CD4-positive, alpha-beta memory T cell (primary cell): Measurements from ENCODE around the gene CAMK4. TPM values are rescaled to one million over a fixed set of nuclear protein-coding genes. Genes with fewer than 3 reads are reported as not detected.
"Not testable (repeated sequence)": the region's sequence is repeated elsewhere in the genome, so short reads cannot be mapped to it uniquely, and the experiment has no call there.

ENCODE experiments used
- CTCF ChIA-PET: fragments of 350-600 bp; sonication (Branson Sonifier 250); formaldehyde crosslinking; loops from one replicate; lab custom pipeline; 2021; ENCODE audit warnings: inconsistent platforms; ENCODE audit not compliant: partially characterized antibody; lab: Charles Lee
- POLR2A ChIA-PET: fragments of 350-600 bp; sonication (Branson Sonifier 250); formaldehyde crosslinking; loops from one replicate; lab custom pipeline; 2021; ENCODE audit not compliant: partially characterized antibody; lab: Charles Lee
- DNase-seq, 5 donors: peaks; one replicate each; pipeline versions ENCODE4 v3.0.0 to v3.0.0-alpha.2; 2020 to 2022; ENCODE audit warnings: mixed read lengths in 1 of 5
- H3K27ac ChIP-seq: one replicate; pipeline ENCODE4 v1.7.0; 2013; ENCODE audit warnings: low read depth, low read length
- H3K27me3 ChIP-seq: 2 replicates; pipeline ENCODE4 v1.7.0; 2013; ENCODE audit warnings: mild to moderate bottlenecking, low read length, moderate library complexity; ENCODE audit not compliant: insufficient read depth
- H3K36me3 ChIP-seq: 2 replicates; pipeline ENCODE4 v1.7.0; 2013; ENCODE audit warnings: mild to moderate bottlenecking, low read length, moderate library complexity; ENCODE audit not compliant: insufficient read depth
- H3K4me1 ChIP-seq: 2 replicates; pipeline ENCODE4 v1.7.0; 2013; ENCODE audit warnings: mild to moderate bottlenecking, low read length, moderate library complexity; ENCODE audit not compliant: insufficient read depth
- H3K4me3 ChIP-seq, 2 donors: one replicate each; pipeline ENCODE4 v1.7.0; 2013; ENCODE audit warnings: low read length in 2 of 2, mild to moderate bottlenecking in 1 of 2
- H3K9me3 ChIP-seq, 2 donors: one replicate each; pipeline ENCODE4 v1.7.0; 2013; ENCODE audit warnings: low read length in 2 of 2, control low read depth in 1 of 2; ENCODE audit not compliant: control insufficient read depth in 1 of 2
- H3K27ac Mint-ChIP-seq, 7 donors: one replicate each; pipeline ENCODE4 v1.8.0; 2020 to 2021; ENCODE audit warnings: mixed read lengths in 7 of 7, mild to moderate bottlenecking in 6 of 7, inconsistent platforms in 3 of 7, moderate library complexity in 3 of 7
- H3K27me3 Mint-ChIP-seq, 2 donors: one replicate each; pipeline ENCODE4 v1.8.0; 2020 to 2021; ENCODE audit warnings: mixed read lengths in 2 of 2
- H3K36me3 Mint-ChIP-seq, 2 donors: one replicate each; pipeline ENCODE4 v1.8.0; 2020 to 2021; ENCODE audit warnings: mixed read lengths in 2 of 2, inconsistent platforms in 1 of 2, mild to moderate bottlenecking in 1 of 2
- H3K4me1 Mint-ChIP-seq, 4 donors: one replicate each; pipeline ENCODE4 v1.8.0; 2020 to 2021; ENCODE audit warnings: mixed read lengths in 4 of 4, mild to moderate bottlenecking in 1 of 4
- H3K4me3 Mint-ChIP-seq, 8 donors: one replicate each; pipeline ENCODE4 v1.8.0; 2020 to 2021; ENCODE audit warnings: mixed read lengths in 8 of 8, mild to moderate bottlenecking in 7 of 8, moderate library complexity in 6 of 8, inconsistent platforms in 3 of 8
- H3K9me3 Mint-ChIP-seq, 8 donors: one replicate each; pipeline ENCODE4 v1.8.0; 2020 to 2021; ENCODE audit warnings: mixed read lengths in 8 of 8, mild to moderate bottlenecking in 5 of 8, inconsistent platforms in 3 of 8, moderate library complexity in 1 of 8
- intact Hi-C: fragments of 100-400 bp; cut with micrococcal nuclease; formaldehyde crosslinking; loops from one replicate; pipeline ENCODE4 v1.15.1; 2023
- polyA plus RNA-seq, 2 donors: library from polyadenylated mRNA; unstranded; fragments of 300-500 nt; fragmentation: Illumina TruSeq; gene quantifications; one replicate each; pipeline ENCODE4 v1.2.3, GENCODE V29; 2021
- total RNA-seq, 2 experiments: library from RNA; stranded (reverse); gene quantifications; one replicate each; pipeline ENCODE4 v1.2.3, GENCODE V29; 2021

Gene CAMK4
- total and polyA plus RNA-seq, 4 experiments from 2014 or later: 84.3 to 257 (median 165) TPM

DNA sequence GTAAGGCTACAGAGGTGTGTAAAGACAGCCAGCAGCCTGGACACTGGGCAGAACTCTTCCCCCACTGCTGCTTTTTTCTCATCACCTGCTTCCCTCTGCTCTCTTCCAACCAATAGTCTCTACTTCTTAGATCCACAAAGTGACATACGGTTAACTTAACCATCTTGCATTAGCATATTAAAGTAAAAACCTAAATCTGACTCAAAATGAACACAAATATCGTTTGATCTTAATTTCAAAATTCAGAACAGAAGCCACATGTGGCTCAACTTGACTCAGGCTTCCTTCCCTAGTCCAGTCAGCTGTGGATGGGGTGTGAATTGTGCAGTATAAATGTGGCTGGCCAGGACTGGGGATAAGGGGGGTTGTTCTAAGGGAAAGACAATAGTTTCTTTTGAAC is 173.8 kb downstream of the CAMK4 start:
- Histone ChIP-seq H3K36me3 (peaks cover 10% of the 10 kb centered on the region), H3K4me3 (no peak overlapping the region), H3K27ac (no peak overlapping the region), H3K4me1 (no peaks in the 10 kb centered on the region), H3K9me3 (no peaks in the 10 kb centered on the region), H3K27me3 (no peaks in the 10 kb centered on the region)
- Mint-ChIP-seq H3K4me3 (no peak overlapping the region), H3K36me3 (peaks cover 64% of the 10 kb centered on the region in 2 donors), H3K4me1 (peaks cover 6 to 20% (median 17%) of the 10 kb centered on the region in 4 donors), H3K27me3 (no peaks in the 10 kb centered on the region), H3K27ac (peak overlapping the region in 3 of 7 donors; percentile 29 to 82 (median 32)), H3K9me3 (peaks cover 0 to 2% (median 0%) of the 10 kb centered on the region in 8 donors)
- CTCF ChIA-PET: no interaction called here
- POLR2A ChIA-PET: no interaction called here
- intact Hi-C loops: no loop called here
- no peak for DNase-seq

DNA sequence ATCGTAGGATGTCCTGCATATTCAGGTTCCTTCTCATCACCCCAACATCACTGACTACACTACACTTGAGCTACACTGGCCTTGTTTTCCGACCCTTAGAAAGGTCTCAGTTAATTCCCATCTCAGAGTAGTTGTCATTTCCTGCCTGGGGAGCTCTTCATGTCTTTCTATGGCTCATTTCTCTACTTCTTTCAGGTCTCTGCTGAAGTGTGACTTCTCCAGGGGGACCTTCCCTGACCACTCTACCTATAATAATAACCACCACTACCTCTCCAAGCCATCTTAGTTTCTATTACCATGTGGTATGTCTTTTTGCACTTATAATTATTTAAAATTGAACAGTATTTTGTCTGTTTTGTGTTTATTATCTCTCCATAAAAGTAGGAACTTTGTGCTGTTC is 174.9 kb downstream of the CAMK4 start:
- Mint-ChIP-seq H3K27me3 (no peaks in the 10 kb centered on the region), H3K4me1 (peaks cover 6 to 16% (median 14%) of the 10 kb centered on the region in 4 donors), H3K9me3 (peaks cover 0 to 2% (median 0%) of the 10 kb centered on the region in 8 donors), H3K36me3 (peaks cover 63 to 70% of the 10 kb centered on the region in 2 donors), H3K4me3 (no peak overlapping the region), H3K27ac (peak overlapping the region in 2 of 7 donors; percentile 6 to 24)
- ChIA-PET CTCF (no interaction called here), POLR2A (no interaction called here)
- no peak for DNase-seq
- Histone ChIP-seq H3K9me3 (no peaks in the 10 kb centered on the region), H3K27ac (no peak overlapping the region), H3K4me1 (no peaks in the 10 kb centered on the region), H3K36me3 (peaks cover 10% of the 10 kb centered on the region), H3K27me3 (no peaks in the 10 kb centered on the region), H3K4me3 (no peak overlapping the region)
- intact Hi-C loops: no loop called here

DNA sequence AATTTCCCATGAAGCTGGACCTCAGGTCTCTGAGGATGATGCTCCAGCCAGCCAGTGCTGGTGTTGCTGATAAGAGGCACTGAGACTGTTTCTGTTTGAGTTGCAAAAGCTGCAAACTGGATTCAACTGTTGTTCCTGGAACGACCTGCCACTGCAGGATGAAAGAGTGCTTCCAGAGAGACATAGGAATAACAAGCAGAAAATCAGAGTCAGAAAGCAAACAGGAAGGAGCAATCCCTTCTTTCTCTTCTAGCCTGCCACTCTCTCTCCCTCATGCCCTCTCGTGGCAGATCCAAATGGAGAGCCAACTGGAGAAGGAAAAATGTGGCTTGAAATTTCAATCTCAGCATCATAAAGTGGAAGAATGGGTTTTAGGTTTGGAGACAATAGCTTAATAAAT is 177.7 kb downstream of the CAMK4 start:
- H3K36me3 Mint-ChIP-seq: peaks cover 73 to 90% of the 10 kb centered on the region in 2 donors
- Histone ChIP-seq H3K4me1 (no peaks in the 10 kb centered on the region), H3K4me3 (no peak overlapping the region), H3K27me3 (no peaks in the 10 kb centered on the region), H3K36me3 (peaks cover 10% of the 10 kb centered on the region), H3K9me3 (no peaks in the 10 kb centered on the region), H3K27ac (no peak overlapping the region)
- intact Hi-C loops: no loop called here
- H3K4me3 Mint-ChIP-seq: no peak overlapping the region
- ChIA-PET POLR2A (no interaction called here), CTCF (no interaction called here)
- peak overlapping the region in 1 of 7 donors; percentile 14 for H3K27ac Mint-ChIP-seq
- no peak for DNase-seq
- peaks cover 3 to 20% (median 16%) of the 10 kb centered on the region in 4 donors for H3K4me1 Mint-ChIP-seq
- no peaks in the 10 kb centered on the region for H3K27me3 Mint-ChIP-seq
- peaks cover 0 to 6% (median 0%) of the 10 kb centered on the region in 8 donors for H3K9me3 Mint-ChIP-seq

DNA sequence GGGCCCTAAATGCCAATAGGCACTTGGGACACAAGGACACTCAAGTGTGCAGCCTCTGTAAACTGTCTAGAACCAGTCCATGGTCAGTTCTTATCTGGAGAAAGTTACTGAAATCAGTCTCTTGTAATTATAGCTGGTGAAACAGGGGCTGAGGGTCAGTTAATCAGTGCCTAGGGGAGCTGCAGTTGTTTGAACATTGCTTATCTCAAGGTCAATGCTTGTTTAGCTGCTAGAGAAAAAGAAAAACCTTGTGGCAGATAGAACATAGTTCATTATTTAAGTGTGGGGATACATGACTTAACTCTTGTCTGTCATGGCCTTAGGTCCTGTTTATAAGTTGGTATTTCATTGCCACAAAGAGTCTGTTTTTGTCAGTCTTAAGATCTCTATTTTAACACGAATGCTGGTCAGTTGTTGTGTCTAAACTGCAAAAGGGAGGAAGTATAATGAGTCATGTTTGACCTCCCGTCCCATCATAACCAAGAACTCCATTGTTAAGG is 180.1 kb downstream of the CAMK4 start:
- Mint-ChIP-seq H3K27me3 (no peaks in the 10 kb centered on the region), H3K4me1 (peaks cover 2 to 15% (median 9%) of the 10 kb centered on the region in 4 donors), H3K36me3 (peaks cover 75 to 86% of the 10 kb centered on the region in 2 donors), H3K9me3 (peaks cover 0 to 6% (median 0%) of the 10 kb centered on the region in 8 donors), H3K4me3 (no peak overlapping the region), H3K27ac (no peak overlapping the region)
- Histone ChIP-seq H3K27me3 (no peaks in the 10 kb centered on the region), H3K36me3 (peaks cover 8% of the 10 kb centered on the region), H3K9me3 (no peaks in the 10 kb centered on the region), H3K27ac (no peak overlapping the region), H3K4me1 (no peaks in the 10 kb centered on the region), H3K4me3 (no peak overlapping the region)
- intact Hi-C loops: no loop called here
- POLR2A ChIA-PET: no interaction called here
- CTCF ChIA-PET: no interaction called here
- DNase-seq: no peak

DNA sequence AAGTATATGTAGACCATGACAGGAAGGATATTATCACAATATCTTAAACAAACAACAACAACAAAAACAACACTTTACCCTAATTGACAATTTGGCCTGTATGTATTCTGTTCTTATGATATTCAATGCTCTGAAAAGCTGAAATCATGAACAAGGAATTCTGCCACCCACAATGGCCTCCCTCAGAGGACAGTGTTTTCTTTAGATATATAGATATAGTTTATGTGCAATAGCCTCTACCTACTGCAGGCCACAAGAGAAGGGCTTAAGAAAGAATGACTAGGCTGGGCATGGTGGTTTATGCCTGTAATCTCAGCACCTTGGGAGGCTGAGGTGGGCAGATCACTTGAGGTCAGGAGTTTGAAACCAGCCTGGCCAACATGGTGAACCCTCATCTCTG is 183.4 kb downstream of the CAMK4 start:
- no peaks in the 10 kb centered on the region for H3K27me3 ChIP-seq
- no peak overlapping the region for H3K27ac ChIP-seq
- no peaks in the 10 kb centered on the region for H3K4me1 ChIP-seq
- intact Hi-C loops: no loop called here
- no peaks in the 10 kb centered on the region for H3K27me3 Mint-ChIP-seq
- H3K36me3 ChIP-seq: no peaks in the 10 kb centered on the region
- H3K27ac Mint-ChIP-seq: peak overlapping the region in 1 of 7 donors; percentile 25
- no peak for DNase-seq
- H3K9me3 Mint-ChIP-seq: peaks cover 0 to 6% (median 0%) of the 10 kb centered on the region in 8 donors
- CTCF ChIA-PET: interaction anchor here (1.5 kb wide), 1 partner anchor 39 kb away, joined by 3 read pairs; no protein-coding TSS in a partner anchor
- peaks cover under 1 to 18% (median 9%) of the 10 kb centered on the region in 4 donors for H3K4me1 Mint-ChIP-seq
- no peaks in the 10 kb centered on the region for H3K9me3 ChIP-seq
- no peak overlapping the region for H3K4me3 Mint-ChIP-seq
- H3K36me3 Mint-ChIP-seq: peaks cover 68 to 84% of the 10 kb centered on the region in 2 donors
- H3K4me3 ChIP-seq: no peak overlapping the region
- POLR2A ChIA-PET: no interaction called here

DNA sequence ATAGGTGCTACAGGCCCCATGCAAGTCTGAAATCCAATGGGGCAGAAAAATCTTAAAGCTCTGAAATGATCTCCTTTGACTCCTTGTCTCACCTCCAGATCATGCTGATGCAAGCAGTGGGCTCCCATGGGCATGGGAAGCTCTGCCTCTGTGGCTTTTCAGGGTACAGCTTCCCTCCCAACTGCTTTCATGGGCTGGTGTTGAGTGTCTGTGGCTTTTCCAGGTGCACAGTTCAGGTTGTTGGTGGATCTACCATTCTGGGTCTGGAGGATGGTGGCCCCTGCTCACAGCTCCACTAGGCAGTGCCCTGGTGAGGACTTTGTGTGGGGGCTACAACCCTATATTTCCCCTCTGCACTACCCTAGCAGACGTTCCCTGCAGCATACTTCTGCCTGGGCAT is 184.6 kb downstream of the CAMK4 start:
- DNase-seq: no peak
- ChIA-PET CTCF (interaction anchor here (1.5 kb wide), 1 partner anchor 40 kb away, joined by 3 read pairs; no protein-coding TSS in a partner anchor), POLR2A (no interaction called here)
- H3K36me3 Mint-ChIP-seq: peaks cover 62 to 77% of the 10 kb centered on the region in 2 donors
- Histone ChIP-seq H3K9me3 (no peaks in the 10 kb centered on the region), H3K4me1 (no peaks in the 10 kb centered on the region), H3K27me3 (no peaks in the 10 kb centered on the region), H3K27ac (no peak overlapping the region), H3K36me3 (no peaks in the 10 kb centered on the region), H3K4me3 (no peak overlapping the region)
- H3K4me3 Mint-ChIP-seq: no peak overlapping the region
- H3K4me1 Mint-ChIP-seq: peaks cover 0 to 15% (median 9%) of the 10 kb centered on the region in 4 donors
- H3K27me3 Mint-ChIP-seq: no peaks in the 10 kb centered on the region
- H3K9me3 Mint-ChIP-seq: peaks cover 0 to 6% (median 0%) of the 10 kb centered on the region in 8 donors
- intact Hi-C loops: no loop called here
- H3K27ac Mint-ChIP-seq: peak overlapping the region in 1 of 7 donors; percentile 20

DNA sequence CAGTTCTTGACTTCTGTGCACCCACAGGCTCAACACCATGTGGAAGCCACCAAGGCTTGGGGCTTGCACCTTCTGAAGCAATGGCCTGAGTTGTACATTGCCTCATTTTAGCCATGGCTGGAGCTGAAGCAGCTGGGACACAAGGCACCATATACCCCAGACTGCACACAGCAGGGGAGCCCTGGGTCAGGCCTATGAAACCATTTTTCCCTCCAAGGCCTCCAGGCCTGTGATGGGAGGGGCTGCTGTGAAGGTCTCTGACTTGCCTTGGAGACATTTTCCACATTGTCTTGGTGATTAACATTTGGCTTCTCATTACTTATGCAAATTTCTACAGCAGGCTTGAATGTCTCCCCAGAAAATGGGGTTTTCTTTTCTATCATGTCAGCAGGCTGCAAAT is 185.1 kb downstream of the CAMK4 start:
- H3K27me3 Mint-ChIP-seq, CTCF ChIA-PET, H3K9me3 Mint-ChIP-seq, DNase-seq, H3K4me3 ChIP-seq, POLR2A ChIA-PET, H3K27me3 ChIP-seq, H3K36me3 ChIP-seq, H3K9me3 ChIP-seq, H3K4me3 Mint-ChIP-seq, intact Hi-C loops, H3K27ac ChIP-seq, H3K4me1 ChIP-seq: not testable (repeated sequence)
- peaks cover 0 to 16% (median 11%) of the 10 kb centered on the region in 4 donors for H3K4me1 Mint-ChIP-seq
- H3K36me3 Mint-ChIP-seq: peaks cover 62 to 76% of the 10 kb centered on the region in 2 donors
- peak overlapping the region in 1 of 7 donors; percentile 20 for H3K27ac Mint-ChIP-seq
